GM12878 (cell line): Measurements from ENCODE around the gene CALY.

Source experiments
- CREB1 ChIP-seq: IDR thresholded peaks from 2 replicates; pipeline ENCODE4 v1.6.1; 2012; ENCODE audit warnings: low read depth, mild to moderate bottlenecking, inconsistent platforms
- ESRRA ChIP-seq: IDR thresholded peaks from 2 replicates; pipeline ENCODE4 v1.6.1; 2012; ENCODE audit warnings: mild to moderate bottlenecking, low read length, improper control_type of control experiment

GRCh38 chr10:133350950-133351329, 14.2 kb upstream of the CALY start:
- TF ChIP-seq CREB1 (no peak), ESRRA (no peak)
